ENCODE measurements around the gene SNAI1.

DNA sequence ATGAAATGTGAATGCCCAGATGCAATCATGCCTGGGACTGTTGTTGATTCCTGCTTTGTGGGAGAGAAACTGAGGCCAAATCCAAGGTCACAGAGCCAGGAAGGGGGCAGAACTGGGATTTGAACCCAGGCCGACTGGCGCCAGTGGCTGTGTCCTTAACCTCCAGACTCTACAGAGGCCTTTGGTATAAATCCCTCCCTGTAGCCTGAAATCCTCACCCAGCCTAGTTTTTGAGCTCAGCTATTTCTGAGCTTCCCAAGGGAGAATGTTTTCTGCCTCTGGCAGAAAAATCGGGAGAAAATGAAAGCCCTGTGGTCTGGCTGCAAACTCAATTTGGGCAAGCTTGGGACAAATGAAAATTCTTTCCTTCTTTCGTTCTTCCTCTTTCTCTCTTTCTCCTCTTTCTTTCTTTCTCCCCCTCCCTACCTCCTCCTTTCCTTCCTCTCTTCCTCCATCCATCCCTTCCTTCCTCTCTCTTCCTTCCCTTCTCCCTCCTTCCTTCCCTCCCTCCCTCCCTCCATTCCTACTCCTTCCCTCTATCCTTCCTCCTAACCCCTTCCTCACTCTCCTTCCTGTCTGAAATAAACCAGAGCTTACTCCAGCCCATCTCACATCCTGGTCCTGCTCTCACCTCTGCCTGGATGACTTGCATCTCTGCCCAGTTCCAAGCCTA lies 34.9 kb downstream of the SNAI1 start:
- TF ChIP-seq, protein P1, sequence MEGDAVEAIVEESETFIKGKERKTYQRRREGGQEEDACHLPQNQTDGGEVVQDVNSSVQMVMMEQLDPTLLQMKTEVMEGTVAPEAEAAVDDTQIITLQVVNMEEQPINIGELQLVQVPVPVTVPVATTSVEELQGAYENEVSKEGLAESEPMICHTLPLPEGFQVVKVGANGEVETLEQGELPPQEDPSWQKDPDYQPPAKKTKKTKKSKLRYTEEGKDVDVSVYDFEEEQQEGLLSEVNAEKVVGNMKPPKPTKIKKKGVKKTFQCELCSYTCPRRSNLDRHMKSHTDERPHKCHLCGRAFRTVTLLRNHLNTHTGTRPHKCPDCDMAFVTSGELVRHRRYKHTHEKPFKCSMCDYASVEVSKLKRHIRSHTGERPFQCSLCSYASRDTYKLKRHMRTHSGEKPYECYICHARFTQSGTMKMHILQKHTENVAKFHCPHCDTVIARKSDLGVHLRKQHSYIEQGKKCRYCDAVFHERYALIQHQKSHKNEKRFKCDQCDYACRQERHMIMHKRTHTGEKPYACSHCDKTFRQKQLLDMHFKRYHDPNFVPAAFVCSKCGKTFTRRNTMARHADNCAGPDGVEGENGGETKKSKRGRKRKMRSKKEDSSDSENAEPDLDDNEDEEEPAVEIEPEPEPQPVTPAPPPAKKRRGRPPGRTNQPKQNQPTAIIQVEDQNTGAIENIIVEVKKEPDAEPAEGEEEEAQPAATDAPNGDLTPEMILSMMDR (IDR thresholded peaks at IDR 0.05), result no peak
- TF ChIP-seq POLR2A (IDR thresholded peaks at IDR 0.05), result no peak
